ENCODE measurements around the gene SAPCD2. TPM values are rescaled to one million over a fixed set of nuclear protein-coding genes. Genes with fewer than 3 reads are reported as not detected.

SAPCD2 gene
- total and polyA plus RNA-seq, 2 of the 8 experiments (the other 6 are each of a cell fraction or from before 2014, with no cell fraction given): 12.7 to 32.1 TPM

DNA sequence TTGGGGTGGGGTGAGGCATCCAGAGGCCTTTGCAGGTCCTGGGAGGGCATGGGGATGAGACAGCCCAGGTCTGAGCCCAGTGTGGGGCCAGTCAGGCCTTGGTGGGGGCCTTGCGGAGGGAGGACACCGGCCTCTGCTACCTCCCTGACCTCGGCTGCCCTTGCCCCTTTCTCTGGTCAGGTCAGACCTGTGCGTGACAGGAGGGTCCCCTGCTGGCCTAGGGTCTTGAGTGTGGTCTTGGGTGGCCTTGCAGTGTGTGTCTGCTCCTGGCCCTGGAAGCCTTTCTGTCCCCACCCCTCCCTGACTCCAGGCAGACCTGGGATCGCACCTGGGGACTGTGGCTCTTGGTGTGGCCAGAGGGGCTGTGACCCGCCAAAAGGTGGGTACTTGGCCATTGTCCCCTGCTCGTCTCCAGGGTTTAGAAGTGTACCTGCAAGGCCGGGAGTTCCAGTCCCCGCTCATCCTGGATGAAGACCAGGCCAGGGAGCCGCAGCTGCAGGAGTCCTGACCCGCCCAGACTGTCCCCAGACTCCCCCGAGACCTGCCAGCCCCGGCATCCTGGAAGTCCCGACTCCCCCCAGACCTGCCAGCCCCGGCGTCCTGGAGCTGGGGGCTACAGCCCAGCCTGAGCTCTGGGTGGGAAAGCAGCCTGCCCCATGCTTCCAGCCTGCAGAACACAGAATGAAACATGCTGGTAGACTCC, 12.0 kb upstream of the SAPCD2 start:
- Histone ChIP-seq H3K56ac (replicated peaks; ENCODE audit: insufficient read length, low read depth, low read length) (no peak overlapping the region), H3K4ac (replicated peaks; ENCODE audit: insufficient read length, low read depth, low read length) (no peak overlapping the region), H3K79me1 (ENCODE audit: low read depth, low read length) (no peaks in the 10 kb centered on the region), H4K5ac (ENCODE audit: insufficient read length, low read depth, low read length) (no peak overlapping the region), H3K23me2 (ENCODE audit: low read depth, low read length) (peaks cover 23% of the 10 kb centered on the region; the same call in 1 of the 2 replicates), H3K27ac (ENCODE audit: low read depth, low read length) (no peak overlapping the region), H3K14ac (ENCODE audit: insufficient read length) (no peak overlapping the region), H2AK5ac (ENCODE audit: low read depth, low read length) (no peak overlapping the region), H2BK120ac (replicated peaks; ENCODE audit: low read depth, low read length) (no peak overlapping the region), H3K23ac (ENCODE audit: insufficient read length) (no peak overlapping the region), H2BK15ac (ENCODE audit: low read length) (no peak overlapping the region), H2BK12ac (ENCODE audit: low read depth, low read length) (no peak overlapping the region), H2AFZ (ENCODE audit: low read length) (no peak overlapping the region), H3K4me1 (replicated peaks in 1 of 4; ENCODE audit: control insufficient read depth in 3 of 4, insufficient read depth in 4 of 4, low read length in 3 of 4) (peaks cover 0 to 16% (median 10%) of the 10 kb centered on the region in 4 experiments; a peak in 6 of 7 replicates), H4K91ac (replicated peaks; ENCODE audit: insufficient read length, low read length) (no peak overlapping the region), H3K79me2 (ENCODE audit: control insufficient read depth in 1 of 2, insufficient read depth in 2 of 2, low read length in 2 of 2) (no peaks in the 10 kb centered on the region), H3K4me2 (ENCODE audit: insufficient read depth in 1 of 2, low read depth in 2 of 2, low read length in 2 of 2) (no peak overlapping the region), H2BK20ac (ENCODE audit: low read length) (no peak overlapping the region), H3K9me3 (ENCODE audit: insufficient read depth in 2 of 2, low read depth in 1 of 2, low read length in 1 of 2) (no peaks in the 10 kb centered on the region), H4K8ac (ENCODE audit: extremely low read depth, insufficient read depth, low read length) (no peak overlapping the region; the same call in 1 of the 2 replicates), H3K36me3 (ENCODE audit: control insufficient read depth in 2 of 4, insufficient read depth in 4 of 4, low read length in 3 of 4) (no peaks in the 10 kb centered on the region; a peak in 1 of 8 replicates), H4K20me1 (replicated peaks in 1 of 2; ENCODE audit: control insufficient read depth in 1 of 2, insufficient read depth in 2 of 2, low read length in 2 of 2) (peaks cover 0 to 7% of the 10 kb centered on the region in 2 experiments), H3K18ac (ENCODE audit: extremely low read depth, low read length) (no peak overlapping the region), H3K27me3 (replicated peaks in 1 of 4; ENCODE audit: control insufficient read depth in 3 of 4, extremely low read depth in 1 of 4, insufficient read depth in 3 of 4, low read length in 3 of 4) (peaks cover 18 to 45% (median 29%) of the 10 kb centered on the region in 4 experiments), H2BK5ac (ENCODE audit: low read depth, low read length) (no peak overlapping the region), H3K9ac (replicated peaks in 1 of 4; ENCODE audit: extremely low read depth in 1 of 4, low read depth in 3 of 4, low read length in 3 of 4) (no peak overlapping the region), H3K4me3 (ENCODE audit: extremely low read depth in 1 of 4, insufficient read depth in 2 of 4, low read depth in 3 of 4, low read length in 4 of 4) (no peak overlapping the region)
- DNase-seq (ENCODE audit: low read depth in 1 of 2, low spot score in 2 of 2) (no peak), FAIRE-seq (no peak)
- CTCF ChIA-PET (ENCODE audit: partially characterized antibody): interaction anchor here (0.8 to 2.2 kb wide), 6 partner anchors 9 to 154 kb away, joined by 3 to 11 read pairs (median 4); no protein-coding TSS in a partner anchor
- WGBS, 2 experiments (ENCODE audit: extremely low coverage in 1 of 2, insufficient coverage in 1 of 2, insufficient read length in 1 of 2, insufficient replicate concordance in 2 of 2, low coverage in 1 of 2, low lambda C conversion rate in 2 of 2, missing lambda C conversion rate in 1 of 2): 94% methylated on average over 14 of the region's 16 CpGs; no CpG with 5 or more reads in 1 of the 2 experiments
- POLR2A ChIA-PET (ENCODE audit: partially characterized antibody): interaction anchor here (1.1 kb wide), 1 partner anchor 12 kb away, joined by 4 read pairs; the partner anchor contains the start of gene SAPCD2
- no peak for TF ChIP-seq GTF2F1 (IDR thresholded peaks at IDR 0.05; ENCODE audit: borderline replicate concordance, low read depth, low read length)
- TF ChIP-seq HDAC6 (IDR thresholded peaks at IDR 0.05; ENCODE audit: low read depth, low read length): no peak
- no peak for TF ChIP-seq SRF (IDR thresholded peaks at IDR 0.05; ENCODE audit: low read depth, low read length)
- TF ChIP-seq, protein P1, sequence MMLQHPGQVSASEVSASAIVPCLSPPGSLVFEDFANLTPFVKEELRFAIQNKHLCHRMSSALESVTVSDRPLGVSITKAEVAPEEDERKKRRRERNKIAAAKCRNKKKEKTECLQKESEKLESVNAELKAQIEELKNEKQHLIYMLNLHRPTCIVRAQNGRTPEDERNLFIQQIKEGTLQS (IDR thresholded peaks at IDR 0.05; ENCODE audit: insufficient read depth, low read depth, low read length): no peak
- no peak for TF ChIP-seq RAD21 (IDR thresholded peaks at IDR 0.05 in 1 of 2, conservative IDR thresholded peaks at IDR 0.05 in 1 of 2; ENCODE audit: low read depth in 2 of 2, low read length in 2 of 2)
- no peak for TF ChIP-seq YY1 (IDR thresholded peaks at IDR 0.05; ENCODE audit: low read depth, low read length)
- TF ChIP-seq TAF1 (IDR thresholded peaks at IDR 0.05; ENCODE audit: low read depth, low read length): no peak
- TF ChIP-seq, protein P2, sequence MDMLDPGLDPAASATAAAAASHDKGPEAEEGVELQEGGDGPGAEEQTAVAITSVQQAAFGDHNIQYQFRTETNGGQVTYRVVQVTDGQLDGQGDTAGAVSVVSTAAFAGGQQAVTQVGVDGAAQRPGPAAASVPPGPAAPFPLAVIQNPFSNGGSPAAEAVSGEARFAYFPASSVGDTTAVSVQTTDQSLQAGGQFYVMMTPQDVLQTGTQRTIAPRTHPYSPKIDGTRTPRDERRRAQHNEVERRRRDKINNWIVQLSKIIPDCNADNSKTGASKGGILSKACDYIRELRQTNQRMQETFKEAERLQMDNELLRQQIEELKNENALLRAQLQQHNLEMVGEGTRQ (IDR thresholded peaks at IDR 0.05; ENCODE audit: low read length): no peak
- TF ChIP-seq EZH2 (IDR thresholded peaks at IDR 0.05; ENCODE audit: low read depth, low read length, severe bottlenecking): no peak
- TF ChIP-seq CREB1 (IDR thresholded peaks at IDR 0.05): no peak
